ENCODE measurements around the gene KDELR3.

KDELR3 gene

DNA sequence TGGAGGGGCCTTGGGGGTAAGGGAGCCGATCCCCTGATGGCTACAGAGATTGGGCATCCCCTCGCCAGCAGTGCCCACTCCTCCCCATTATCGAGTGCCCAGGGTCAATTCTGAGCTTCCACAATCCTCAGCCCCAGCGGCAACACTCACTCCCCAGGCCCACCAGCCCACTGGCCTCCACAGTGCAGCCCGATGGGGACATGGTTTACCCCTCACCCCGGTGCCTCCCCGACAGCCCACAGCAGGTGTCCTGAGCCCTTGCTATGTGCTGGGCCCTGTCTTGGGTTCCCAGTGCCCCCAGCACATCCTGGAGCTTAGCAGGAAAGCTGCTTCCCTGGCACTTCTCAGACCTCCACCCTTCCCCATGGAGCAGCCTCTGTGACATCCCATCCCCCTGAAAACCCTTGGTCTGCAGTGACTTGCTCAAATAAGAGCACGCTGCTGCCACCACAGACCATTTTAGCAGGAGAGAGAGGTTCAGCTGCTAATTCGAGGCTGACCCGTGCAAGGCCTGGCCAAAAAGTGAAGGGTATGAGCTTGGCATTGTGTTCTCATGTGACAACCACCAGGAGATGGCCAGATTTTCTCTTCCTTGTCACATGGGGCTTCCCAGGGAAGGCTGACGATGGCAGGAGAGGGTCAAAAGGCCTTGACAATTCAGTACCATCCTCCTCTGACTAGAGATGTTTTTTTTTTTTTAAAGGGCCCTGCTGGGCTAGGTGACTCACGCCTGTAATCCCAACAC lies 36.5 kb upstream of the KDELR3 start:
- H3K9me3 Mint-ChIP-seq: no peaks in the 10 kb centered on the region
- H3K27ac Mint-ChIP-seq: no peak overlapping the region
- no peaks in the 10 kb centered on the region for H3K4me1 Mint-ChIP-seq (ENCODE audit: low read depth)
- H3K27me3 Mint-ChIP-seq: no peaks in the 10 kb centered on the region
- no peak overlapping the region for H3K4me3 Mint-ChIP-seq
- no peaks in the 10 kb centered on the region for H3K36me3 Mint-ChIP-seq (ENCODE audit: low read depth)

DNA sequence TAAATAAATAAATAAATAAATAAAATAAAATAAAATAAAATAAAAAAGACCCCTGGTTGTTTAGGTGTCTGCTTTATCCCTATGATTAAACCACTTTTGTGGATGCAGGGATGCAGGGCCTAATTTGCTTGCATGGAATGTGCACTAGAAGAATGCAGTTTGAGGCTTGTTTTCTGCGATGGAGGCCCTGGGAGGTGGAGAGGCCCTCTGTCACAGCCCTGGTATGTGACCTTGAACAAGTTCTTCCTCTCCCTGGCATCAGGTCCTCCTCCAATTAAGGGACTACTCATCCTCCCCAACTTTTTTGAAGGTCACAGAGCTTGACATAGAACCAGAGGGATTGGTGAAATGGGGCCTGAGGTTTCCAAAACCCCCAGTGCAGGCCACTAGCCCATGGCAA lies 35.6 kb upstream of the KDELR3 start:
- Mint-ChIP-seq H3K27me3 (no peaks in the 10 kb centered on the region), H3K4me1 (ENCODE audit: low read depth) (no peaks in the 10 kb centered on the region), H3K4me3 (no peak overlapping the region), H3K9me3 (no peaks in the 10 kb centered on the region), H3K27ac (no peak overlapping the region), H3K36me3 (ENCODE audit: low read depth) (no peaks in the 10 kb centered on the region)

DNA sequence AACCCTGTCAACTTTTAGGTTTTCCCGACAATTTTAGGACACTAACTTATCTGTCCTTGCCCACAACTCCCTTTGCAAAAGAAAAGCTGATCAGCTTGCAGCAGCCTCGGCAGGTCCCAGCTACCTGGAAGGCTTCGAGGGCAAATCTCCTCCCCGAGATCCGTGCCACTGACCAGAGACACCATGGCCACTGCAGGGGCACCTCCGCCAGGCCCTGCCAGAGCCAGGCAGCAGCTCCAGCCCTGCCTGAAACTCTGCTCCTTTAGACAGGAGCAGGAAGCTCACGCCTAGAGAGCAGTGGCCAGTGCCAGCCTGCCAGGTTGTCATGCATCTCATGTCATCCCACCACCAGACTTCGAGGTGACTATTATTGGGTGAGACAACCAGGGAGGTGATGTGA lies 34.0 kb upstream of the KDELR3 start:
- H3K4me3 Mint-ChIP-seq: no peak overlapping the region
- no peaks in the 10 kb centered on the region for H3K27me3 Mint-ChIP-seq
- H3K36me3 Mint-ChIP-seq (ENCODE audit: low read depth): no peaks in the 10 kb centered on the region
- no peak overlapping the region for H3K27ac Mint-ChIP-seq
- H3K4me1 Mint-ChIP-seq (ENCODE audit: low read depth): no peaks in the 10 kb centered on the region
- no peaks in the 10 kb centered on the region for H3K9me3 Mint-ChIP-seq

DNA sequence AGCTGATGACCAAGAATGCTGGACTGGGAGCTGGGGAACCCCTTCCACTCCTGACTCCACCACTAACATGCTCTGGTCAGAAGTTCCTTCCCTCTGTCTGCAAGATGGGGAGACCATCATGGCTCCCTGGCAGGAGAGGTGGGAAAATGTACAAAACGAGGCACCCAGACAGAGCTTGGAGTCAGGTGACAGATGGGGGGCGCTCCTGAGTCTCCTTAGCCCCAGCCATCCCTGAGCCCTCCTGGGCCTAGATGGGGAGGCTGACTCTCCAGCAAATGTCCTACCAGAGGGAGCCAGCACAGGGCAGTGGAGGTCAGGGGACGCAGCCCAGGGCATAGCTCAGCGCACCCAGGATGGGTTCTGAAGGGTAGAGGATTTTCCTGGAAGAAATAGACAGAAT lies 32.9 kb upstream of the KDELR3 start:
- Mint-ChIP-seq H3K4me3 (no peak overlapping the region), H3K27me3 (no peaks in the 10 kb centered on the region), H3K9me3 (no peaks in the 10 kb centered on the region), H3K27ac (no peak overlapping the region), H3K4me1 (ENCODE audit: low read depth) (no peaks in the 10 kb centered on the region), H3K36me3 (ENCODE audit: low read depth) (no peaks in the 10 kb centered on the region)

DNA sequence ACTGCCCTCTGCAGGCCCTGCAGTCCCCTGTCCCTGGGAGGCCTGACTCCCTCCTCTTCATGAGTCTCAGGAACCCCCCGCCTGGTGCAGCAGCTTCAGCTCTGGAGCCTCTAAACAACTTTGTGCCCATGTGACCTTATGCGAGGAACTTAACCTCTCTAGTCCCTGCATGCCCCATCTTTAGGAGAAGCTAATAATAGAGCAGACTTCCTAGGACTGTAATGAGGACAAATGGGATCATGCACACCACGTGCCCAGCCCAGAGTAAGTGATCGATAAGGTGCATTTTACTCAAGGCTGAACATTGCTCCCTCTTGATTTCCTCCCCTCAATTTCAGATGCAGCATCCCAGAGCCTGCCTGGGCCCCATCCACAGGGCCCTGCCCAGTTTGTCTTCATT lies 31.9 kb upstream of the KDELR3 start:
- Mint-ChIP-seq H3K27me3 (no peaks in the 10 kb centered on the region), H3K36me3 (ENCODE audit: low read depth) (no peaks in the 10 kb centered on the region), H3K27ac (no peak overlapping the region), H3K9me3 (no peaks in the 10 kb centered on the region), H3K4me1 (ENCODE audit: low read depth) (no peaks in the 10 kb centered on the region), H3K4me3 (no peak overlapping the region)

DNA sequence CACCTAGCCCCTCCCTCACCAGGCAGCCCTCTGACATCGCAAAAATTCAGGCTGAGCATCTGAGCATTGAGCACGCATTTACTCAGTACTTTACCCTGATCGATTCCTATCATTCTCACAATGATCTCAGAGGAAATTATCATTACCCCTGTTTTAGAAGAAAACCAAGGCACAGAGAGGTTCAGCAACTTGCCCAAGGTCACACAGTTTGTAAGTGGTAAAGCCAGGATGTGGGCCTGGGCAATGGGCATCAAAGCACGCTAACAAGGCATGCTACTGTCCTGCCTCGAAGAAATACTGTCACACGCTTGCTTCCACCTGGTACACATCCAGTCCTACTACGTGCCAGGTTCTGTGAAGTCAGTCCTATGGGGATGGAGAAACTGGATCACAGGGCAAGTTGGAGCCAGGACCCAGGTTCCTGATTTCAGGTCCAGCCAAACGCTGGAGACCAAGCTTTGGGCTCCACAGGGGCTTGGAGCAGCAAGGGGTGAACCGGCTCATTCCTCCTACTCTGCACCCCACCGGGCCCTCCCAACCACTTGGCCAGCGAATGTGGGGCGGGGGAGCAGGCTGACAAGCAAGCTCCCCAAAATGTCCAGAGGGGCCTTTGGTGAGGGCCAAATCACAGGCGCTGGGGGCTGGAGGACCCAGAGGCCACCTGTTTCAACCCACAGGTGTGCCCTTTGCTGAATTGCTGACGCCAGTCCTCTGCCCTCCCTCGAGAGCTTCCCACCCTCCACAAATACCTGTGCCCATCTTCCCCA lies 31.1 kb upstream of the KDELR3 start:
- no peak overlapping the region for H3K27ac Mint-ChIP-seq
- H3K9me3 Mint-ChIP-seq: no peaks in the 10 kb centered on the region
- no peak overlapping the region for H3K4me3 Mint-ChIP-seq
- no peaks in the 10 kb centered on the region for H3K27me3 Mint-ChIP-seq
- H3K4me1 Mint-ChIP-seq (ENCODE audit: low read depth): no peaks in the 10 kb centered on the region
- no peaks in the 10 kb centered on the region for H3K36me3 Mint-ChIP-seq (ENCODE audit: low read depth)

DNA sequence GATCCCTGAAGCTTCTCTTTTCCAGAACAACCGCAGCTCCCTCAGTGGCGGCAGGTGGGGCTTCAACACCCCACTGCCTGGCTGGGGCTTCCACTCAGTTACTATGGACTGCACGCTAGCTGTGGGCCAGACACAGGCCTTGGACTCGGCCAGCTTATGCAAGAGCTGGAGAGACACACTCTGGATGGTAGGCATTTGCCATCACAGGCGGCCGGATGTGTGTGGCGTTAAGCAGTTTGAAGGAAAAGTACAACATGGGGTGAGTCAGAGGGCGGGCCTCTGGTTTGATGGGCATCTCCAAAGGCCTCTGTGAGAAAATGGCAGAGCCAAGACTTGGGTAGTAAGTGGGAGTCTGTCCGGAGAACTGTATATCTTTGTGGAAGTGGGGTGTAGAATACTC lies 30.5 kb upstream of the KDELR3 start:
- Mint-ChIP-seq H3K4me1 (ENCODE audit: low read depth) (no peaks in the 10 kb centered on the region), H3K27me3 (no peaks in the 10 kb centered on the region), H3K9me3 (no peaks in the 10 kb centered on the region), H3K4me3 (no peak overlapping the region), H3K36me3 (ENCODE audit: low read depth) (no peaks in the 10 kb centered on the region), H3K27ac (no peak overlapping the region)

DNA sequence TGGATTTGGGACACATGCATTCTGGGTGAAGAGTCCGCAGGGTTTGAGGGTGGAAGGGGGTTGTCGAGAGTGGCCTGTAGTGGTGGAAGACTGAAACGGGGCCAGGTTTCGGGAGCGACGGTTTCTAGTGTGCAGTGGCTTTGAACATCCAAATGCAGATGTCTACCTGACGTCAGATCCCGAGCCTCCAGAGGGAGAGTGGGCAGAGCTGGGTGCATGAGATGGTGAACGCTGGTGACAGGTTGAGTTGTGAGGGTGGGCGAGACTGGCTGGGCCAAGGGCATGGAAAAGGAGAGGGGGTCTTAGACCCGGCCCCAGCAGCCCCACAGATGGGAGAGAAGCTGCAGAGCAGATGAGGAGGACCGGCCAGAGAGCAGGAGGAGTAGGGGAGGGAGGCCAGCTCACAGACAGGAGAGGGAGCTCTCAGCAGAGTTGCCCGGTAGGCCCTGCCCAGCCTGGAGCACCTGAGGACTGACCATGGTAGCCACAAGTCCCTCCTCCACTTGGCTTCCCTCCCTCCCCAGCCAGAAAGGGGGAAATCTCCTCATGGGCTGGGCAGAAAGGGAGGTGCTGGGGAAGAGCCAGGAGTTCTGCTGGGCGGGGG lies 27.0 kb upstream of the KDELR3 start:
- Mint-ChIP-seq H3K27ac (no peak overlapping the region), H3K36me3 (ENCODE audit: low read depth) (no peaks in the 10 kb centered on the region), H3K9me3 (no peaks in the 10 kb centered on the region), H3K27me3 (peaks cover 5% of the 10 kb centered on the region), H3K4me1 (ENCODE audit: low read depth) (no peaks in the 10 kb centered on the region), H3K4me3 (no peak overlapping the region)

DNA sequence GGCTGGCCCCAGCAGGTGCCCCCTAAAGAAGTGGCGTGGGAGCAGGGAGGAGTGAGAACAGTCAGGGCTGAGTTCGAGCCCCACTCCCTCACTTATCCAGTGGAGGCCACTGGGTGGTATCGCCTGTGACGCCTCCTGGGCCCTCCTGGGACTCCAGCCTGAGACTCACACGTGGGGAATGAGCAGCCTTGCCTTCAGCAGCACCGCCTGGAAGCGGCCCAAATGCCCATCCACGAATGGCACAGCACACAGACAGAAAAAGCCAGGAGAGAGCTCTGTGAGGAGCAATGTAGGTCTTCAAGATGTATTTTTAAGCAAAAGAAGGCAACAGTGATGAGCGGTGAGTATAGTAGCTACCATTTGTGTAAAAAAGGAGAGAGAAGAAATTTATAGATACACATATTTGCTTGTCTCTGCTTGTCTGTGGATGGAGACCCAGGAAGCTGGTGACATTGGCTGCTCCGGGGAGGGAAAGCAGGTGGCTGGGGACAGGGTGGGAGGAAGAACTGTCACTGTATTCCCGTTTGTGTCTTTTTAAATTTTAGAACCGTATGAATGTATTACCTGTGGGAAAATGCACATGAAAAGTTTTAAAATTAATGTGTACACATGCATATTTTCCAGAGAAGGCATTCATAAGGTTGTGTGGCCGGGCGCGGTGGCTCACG lies 26.1 kb upstream of the KDELR3 start:
- H3K36me3 Mint-ChIP-seq (ENCODE audit: low read depth): no peaks in the 10 kb centered on the region
- H3K27ac Mint-ChIP-seq: no peak overlapping the region
- no peaks in the 10 kb centered on the region for H3K9me3 Mint-ChIP-seq
- peaks cover 5% of the 10 kb centered on the region for H3K27me3 Mint-ChIP-seq
- H3K4me3 Mint-ChIP-seq: no peak overlapping the region
- no peaks in the 10 kb centered on the region for H3K4me1 Mint-ChIP-seq (ENCODE audit: low read depth)

DNA sequence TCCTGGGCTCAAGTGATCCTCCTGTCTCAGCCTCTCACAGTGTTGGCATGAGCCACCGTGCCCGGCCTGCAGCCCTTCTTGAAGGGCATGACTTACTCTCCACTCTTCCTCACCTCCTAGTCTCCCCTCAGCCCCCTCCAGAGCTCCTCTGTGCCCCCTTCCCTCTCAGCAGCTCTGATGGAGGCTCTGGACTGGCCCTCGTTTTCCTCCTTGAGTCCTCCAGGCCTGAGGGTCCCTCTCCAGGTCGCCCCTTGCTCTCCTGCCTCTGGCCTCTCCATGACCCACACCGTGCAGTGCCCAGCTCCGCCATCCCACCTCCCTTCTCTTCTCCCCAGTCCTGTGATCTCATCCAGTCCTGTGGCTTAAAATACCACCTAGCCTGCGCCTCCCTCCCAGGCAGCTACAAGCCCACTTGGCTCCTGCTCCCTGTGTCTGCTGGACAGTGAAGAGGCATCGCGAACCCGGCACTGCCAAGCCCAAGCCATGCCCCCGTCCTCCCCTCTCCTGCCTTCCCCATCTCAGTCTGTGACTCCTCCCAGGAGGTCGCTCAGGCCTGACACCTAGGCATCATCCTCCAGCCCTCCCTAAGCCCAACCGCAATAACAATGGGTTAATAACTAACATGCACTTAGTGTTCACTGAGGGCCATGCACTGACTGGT lies 24.8 kb upstream of the KDELR3 start:
- Mint-ChIP-seq H3K4me1 (ENCODE audit: low read depth) (no peaks in the 10 kb centered on the region), H3K27ac (no peak overlapping the region), H3K36me3 (ENCODE audit: low read depth) (no peaks in the 10 kb centered on the region), H3K9me3 (no peaks in the 10 kb centered on the region), H3K4me3 (no peak overlapping the region), H3K27me3 (peaks cover 5% of the 10 kb centered on the region)

DNA sequence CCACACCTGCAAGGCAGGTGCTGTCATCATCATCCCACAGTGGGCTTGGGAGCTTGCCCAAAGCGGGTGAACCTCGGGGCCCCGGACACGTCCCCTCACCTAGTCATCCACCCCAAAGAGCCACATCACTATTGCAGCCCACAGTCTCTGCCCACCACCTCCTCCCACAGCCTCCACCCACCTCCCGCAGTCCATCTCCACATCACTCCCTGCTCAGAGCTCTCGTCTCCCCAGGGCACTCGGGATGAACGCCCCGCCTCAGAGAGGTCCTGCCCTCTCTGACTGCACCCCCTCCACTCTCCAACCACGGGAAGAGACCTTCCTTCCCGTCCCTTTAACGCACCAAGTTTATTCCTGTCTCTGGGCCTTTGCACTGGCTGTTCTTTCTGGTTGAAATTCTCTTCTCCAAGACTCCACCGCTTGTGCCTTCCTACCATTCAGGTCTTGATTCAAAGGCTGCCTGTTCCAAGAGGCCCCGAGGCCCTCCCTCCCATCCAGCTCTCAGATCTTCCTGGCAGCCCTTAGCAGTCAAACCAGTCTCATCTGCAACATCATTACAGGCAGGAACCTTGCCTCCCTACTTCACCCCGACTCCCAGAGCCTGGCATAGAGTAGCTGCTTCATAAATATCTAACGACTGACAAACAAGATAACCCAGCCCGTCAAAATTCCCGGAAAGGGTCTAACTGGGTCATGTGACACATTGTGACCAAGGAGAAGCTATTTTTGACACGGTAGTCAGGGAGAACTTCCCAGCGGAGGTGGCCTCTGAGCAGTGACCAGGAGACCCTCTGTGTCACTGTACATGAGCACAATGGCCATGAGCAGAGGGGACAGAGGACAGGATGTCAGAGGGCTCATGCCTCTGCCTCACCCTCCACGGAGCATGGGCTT lies 24.0 kb upstream of the KDELR3 start:
- Mint-ChIP-seq H3K36me3 (ENCODE audit: low read depth) (no peaks in the 10 kb centered on the region), H3K4me1 (ENCODE audit: low read depth) (no peaks in the 10 kb centered on the region), H3K9me3 (no peaks in the 10 kb centered on the region), H3K27ac (no peak overlapping the region), H3K27me3 (peaks cover 5% of the 10 kb centered on the region), H3K4me3 (no peak overlapping the region)

DNA sequence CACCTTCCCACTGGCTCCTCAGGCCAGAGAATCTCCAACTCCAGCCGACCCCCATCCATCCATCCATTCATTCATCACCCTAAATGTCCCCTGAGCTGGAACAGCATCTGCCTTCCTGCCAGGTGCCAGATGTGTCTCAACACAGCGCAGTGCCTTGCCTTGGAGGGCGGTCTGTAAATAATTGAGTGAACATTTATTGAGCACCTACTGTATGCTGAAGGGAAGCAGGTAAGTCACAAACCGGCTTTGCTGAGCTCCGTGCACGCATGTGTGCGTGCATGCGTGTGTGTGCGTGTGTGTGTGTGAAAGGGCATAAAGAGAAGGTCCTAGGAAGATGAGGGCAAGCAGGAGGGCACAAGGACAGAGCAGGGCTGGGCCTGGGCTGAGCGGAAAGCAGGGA lies 23.1 kb upstream of the KDELR3 start:
- Mint-ChIP-seq H3K27me3 (peaks cover 5% of the 10 kb centered on the region), H3K4me3 (no peak overlapping the region), H3K36me3 (ENCODE audit: low read depth) (no peaks in the 10 kb centered on the region), H3K9me3 (no peaks in the 10 kb centered on the region), H3K4me1 (ENCODE audit: low read depth) (no peaks in the 10 kb centered on the region), H3K27ac (no peak overlapping the region)

DNA sequence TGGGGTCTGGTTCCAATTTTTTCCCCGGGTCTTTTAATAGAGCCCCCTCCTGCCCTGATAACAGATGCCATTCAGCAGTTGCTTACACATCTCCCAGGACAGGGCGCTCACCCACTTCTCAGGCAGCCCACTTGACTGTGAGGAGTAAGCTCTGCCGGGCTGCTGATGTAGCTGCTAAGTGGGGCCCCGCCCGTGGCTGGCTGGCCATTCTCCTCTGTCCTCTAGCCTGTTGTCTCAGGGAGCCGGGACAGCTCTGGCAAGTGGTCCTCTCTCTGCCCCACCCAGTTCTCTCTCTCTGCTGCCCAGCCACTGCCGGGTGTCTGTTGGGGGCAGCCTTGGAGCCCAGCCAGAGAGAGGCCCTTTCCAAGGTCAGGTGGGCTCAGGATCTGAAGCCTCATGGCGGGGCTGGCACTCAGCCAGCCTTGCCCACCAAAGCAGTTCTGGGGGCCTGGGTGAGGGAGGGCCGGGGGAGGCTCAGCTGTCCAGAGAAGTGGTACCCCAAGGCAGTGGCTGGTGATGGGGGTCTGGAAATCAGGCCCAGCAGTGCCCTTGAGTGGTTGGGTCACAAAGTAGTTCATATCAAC lies 21.8 kb upstream of the KDELR3 start:
- Mint-ChIP-seq H3K36me3 (ENCODE audit: low read depth) (no peaks in the 10 kb centered on the region), H3K27ac (no peak overlapping the region), H3K9me3 (no peaks in the 10 kb centered on the region), H3K4me3 (no peak overlapping the region), H3K27me3 (peaks cover 16% of the 10 kb centered on the region), H3K4me1 (ENCODE audit: low read depth) (no peaks in the 10 kb centered on the region)
